GM21786 (cell line): Measurements from ENCODE around the gene MRPS18C.

Source experiments
- ATAC-seq: cut with Tn5 transposase; IDR thresholded peaks from one replicate; pipeline ENCODE4 v1.9.1; 2021; ENCODE audit not compliant: unreplicated experiment

The MRPS18C gene

GRCh38 chr4:83455281-83456183, at the start of gene MRPS18C, which contains the start of gene HELQ:
Gene MRPS18C, plus strand, starts transcription at chr4:83456058. Its CDS starts 20 bp downstream, at chr4:83456078.
Gene HELQ, minus strand, starts transcription at chr4:83455823. Its CDS starts 130 bp downstream, at chr4:83455693.
- peak; percentile 92 for ATAC-seq

- ATAC-seq, result no peak
These were observed 47.0 kb upstream of the MRPS18C start for GRCh38 chr4:83408908-83409307.

- no peak for ATAC-seq
These were observed 42.2 kb upstream of the MRPS18C start for GRCh38 chr4:83413676-83414075.

- ATAC-seq, result no peak
These were observed 38.3 kb upstream of the MRPS18C start for GRCh38 chr4:83417566-83417965.

- ATAC-seq, result no peak
These were observed 37.6 kb upstream of the MRPS18C start for GRCh38 chr4:83418211-83418610.

GRCh38 chr4:83431200-83431599, 24.7 kb upstream of the MRPS18C start:
- ATAC-seq, result no peak

- ATAC-seq, result no peak
These were observed 19.2 kb upstream of the MRPS18C start for GRCh38 chr4:83436680-83437079.

- no peak for ATAC-seq
These were observed 17.1 kb upstream of the MRPS18C start for GRCh38 chr4:83438719-83439118.

GRCh38 chr4:83440148-83440814, 15.6 kb upstream of the MRPS18C start:
- ATAC-seq, result no peak

- peak; percentile 45 for ATAC-seq
These were observed 15.0 kb upstream of the MRPS18C start for GRCh38 chr4:83440899-83441298.

- ATAC-seq, result no peak
These were observed 6.8 kb upstream of the MRPS18C start for GRCh38 chr4:83449009-83449408.

GRCh38 chr4:83454686-83455085, 1.2 kb upstream of the MRPS18C start:
- no peak for ATAC-seq

- ATAC-seq, result no peak
These were observed 285 bp downstream of the MRPS18C start for GRCh38 chr4:83456184-83456501.

- ATAC-seq, result no peak
These were observed 17.6 kb downstream of the MRPS18C start for GRCh38 chr4:83473423-83473822.

GRCh38 chr4:83473966-83474365, 18.1 kb downstream of the MRPS18C start:
- no peak for ATAC-seq

GRCh38 chr4:83484500-83485461, 28.9 kb downstream of the MRPS18C start, which contains the start of gene ABRAXAS1:
Gene ABRAXAS1, minus strand, starts transcription at chr4:83485100. Its CDS starts 28 bp downstream, at chr4:83485072.
- peak; percentile 97 for ATAC-seq

- no peak for ATAC-seq
These were observed 30.7 kb downstream of the MRPS18C start for GRCh38 chr4:83486457-83487129.

- ATAC-seq, result no peak
These were observed 34.0 kb downstream of the MRPS18C start for GRCh38 chr4:83489711-83490326.

GRCh38 chr4:83490876-83491450, 35.1 kb downstream of the MRPS18C start:
- no peak for ATAC-seq
